GM18867 (cell line): ENCODE results near the gene FTCDNL1.

Experiments used
- ATAC-seq: cut with Tn5 transposase; IDR thresholded peaks from one replicate; pipeline ENCODE4 v1.9.1; 2021; ENCODE audit warnings: mild to moderate bottlenecking, moderate library complexity; ENCODE audit not compliant: unreplicated experiment

The FTCDNL1 gene

GRCh38 chr2:199850718-199851500 lies at the start of gene FTCDNL1:
TSS of gene FTCDNL1 (minus strand) at chr2:199851192. CDS start at chr2:199848962, 2,230 bp downstream.
- ATAC-seq, result peak; percentile 98

GRCh38 chr2:199896617-199897016 lies 45.6 kb upstream of the FTCDNL1 start:
- no peak for ATAC-seq

GRCh38 chr2:199895406-199895805 lies 44.4 kb upstream of the FTCDNL1 start:
- ATAC-seq, result no peak

- ATAC-seq, result no peak
Observed at GRCh38 chr2:199883474-199884212, 32.7 kb upstream of the FTCDNL1 start.

GRCh38 chr2:199882667-199883066 lies 31.7 kb upstream of the FTCDNL1 start:
- ATAC-seq, result no peak

- no peak for ATAC-seq
Observed at GRCh38 chr2:199875400-199875799, 24.4 kb upstream of the FTCDNL1 start.

- no peak for ATAC-seq
Observed at GRCh38 chr2:199874209-199874608, 23.2 kb upstream of the FTCDNL1 start.

- ATAC-seq, result no peak
Observed at GRCh38 chr2:199870581-199870980, 19.6 kb upstream of the FTCDNL1 start.

GRCh38 chr2:199869653-199870052 lies 18.7 kb upstream of the FTCDNL1 start:
- no peak for ATAC-seq

GRCh38 chr2:199869227-199869541 lies 18.2 kb upstream of the FTCDNL1 start:
- no peak for ATAC-seq

GRCh38 chr2:199868431-199869226 lies 17.6 kb upstream of the FTCDNL1 start:
- ATAC-seq, result no peak

- ATAC-seq, result no peak
Observed at GRCh38 chr2:199865905-199866304, 14.9 kb upstream of the FTCDNL1 start.

GRCh38 chr2:199862788-199863187 lies 11.8 kb upstream of the FTCDNL1 start:
- ATAC-seq, result no peak

- ATAC-seq, result no peak
Observed at GRCh38 chr2:199861132-199861774, 10.3 kb upstream of the FTCDNL1 start.

- no peak for ATAC-seq
Observed at GRCh38 chr2:199855812-199856211, 4.8 kb upstream of the FTCDNL1 start.

GRCh38 chr2:199851883-199852282 lies 891 bp upstream of the FTCDNL1 start:
- no peak for ATAC-seq

GRCh38 chr2:199851501-199851810 lies 464 bp upstream of the FTCDNL1 start:
- no peak for ATAC-seq

- no peak for ATAC-seq
Observed at GRCh38 chr2:199850218-199850717, 724 bp downstream of the FTCDNL1 start.

- no peak for ATAC-seq
Observed at GRCh38 chr2:199848389-199849130, 2.4 kb downstream of the FTCDNL1 start.

- no peak for ATAC-seq
Observed at GRCh38 chr2:199847181-199847864, 3.7 kb downstream of the FTCDNL1 start.
